HepG2 (cell line): ENCODE results near the gene CRIM1. TPM values are rescaled to one million over a fixed set of nuclear protein-coding genes. Genes with fewer than 3 reads are reported as not detected.

Source experiments
- ATAC-seq: fragments of 200-7000 bp; cut with Tn5 transposase; 3 replicates; pipeline ENCODE4 v1.9.1; 2020; ENCODE audit warnings: mild to moderate bottlenecking, moderate library complexity
- BruUV-seq: library from RNA; stranded (reverse); fragments of 400-500 nt; replicated peaks from 2 replicates; lab custom pipeline; 2021; lab: Mats Ljungman, UMichigan
- CTCF ChIA-PET: fragments of 300-600 bp; formaldehyde crosslinking; extraction: SDS; loops from one replicate; lab custom pipeline; 2021; ENCODE audit warnings: low total read pairs, inconsistent platforms, low intra/inter-chr PET ratio; lab: Yijun Ruan, JAX
- POLR2A ChIA-PET: fragments of 350-600 bp; sonication (Branson Sonifier 250); formaldehyde crosslinking; loops from one replicate; lab custom pipeline; 2020; ENCODE audit warnings: antibody characterized with exemption, inconsistent platforms; lab: Yijun Ruan, JAX
- DNase-seq: peaks from one replicate; pipeline ENCODE4 v3.0.0-alpha.2; 2015; ENCODE audit warnings: low spot score
- FAIRE-seq: peaks from 3 replicates; lab custom pipeline; 2011; peaks lifted over from hg19 to GRCh38; lab: Jason Lieb, UNC
- H2AFZ ChIP-seq: one replicate; pipeline ENCODE4 v1.6.1; 2011; ENCODE audit warnings: low read length, inconsistent platforms
- H3K27ac ChIP-seq: fragments of 300-600 bp; 3 replicates; pipeline ENCODE4 v1.8.0; 2011; ENCODE audit warnings: mixed run types, mild to moderate bottlenecking, mixed read lengths, low read length, inconsistent platforms; ENCODE audit not compliant: insufficient read depth; ENCODE audit errors: extremely low read length
- H3K27me3 ChIP-seq, 2 experiments: fragments of 200-600 bp in 1 of 2; 2 replicates in 1 of 2; 3 replicates in 1 of 2; pipeline versions ENCODE4 v1.6.0 to v1.8.0; 2011; ENCODE audit warnings: low read length in 2 of 2, mild to moderate bottlenecking in 2 of 2, moderate library complexity in 2 of 2, inconsistent platforms in 1 of 2; ENCODE audit not compliant: insufficient read depth in 2 of 2, control insufficient read depth in 1 of 2
- H3K36me3 ChIP-seq, 2 experiments: fragments of 200-600 bp in 1 of 2; replicated peaks in 1 of 2; 2 replicates in 1 of 2; 3 replicates in 1 of 2; pipeline versions ENCODE4 v1.5.1 to v1.8.0; 2011; ENCODE audit warnings: low read length in 2 of 2, inconsistent platforms in 1 of 2; ENCODE audit not compliant: insufficient read depth in 2 of 2, control insufficient read depth in 1 of 2
- H3K4me1 ChIP-seq: 2 replicates; pipeline ENCODE4 v1.5.1; 2012; ENCODE audit warnings: low read length, inconsistent platforms; ENCODE audit not compliant: insufficient read depth
- H3K4me2 ChIP-seq: 2 replicates; pipeline ENCODE4 v1.6.0; 2011; ENCODE audit warnings: low read depth, low read length, inconsistent platforms
- H3K4me3 ChIP-seq, 3 experiments: fragments of 200-600 bp in 1 of 3; sonication (generic), shearing (Covaris generic) in 1 of 3; replicated peaks in 1 of 3; 2 replicates each; pipeline ENCODE4 v1.5.1; 2011 to 2016; ENCODE audit warnings: low read length in 3 of 3, inconsistent platforms in 2 of 3, low read depth in 2 of 3, mild to moderate bottlenecking in 2 of 3, control low read depth in 1 of 3, mixed read lengths in 1 of 3; ENCODE audit not compliant: insufficient read depth in 1 of 3
- H3K79me2 ChIP-seq: one replicate; pipeline ENCODE4 v1.6.1; 2011; ENCODE audit warnings: low read length, inconsistent platforms; ENCODE audit not compliant: insufficient read depth
- H3K9ac ChIP-seq: 2 replicates; pipeline ENCODE4 v1.6.0; 2011; ENCODE audit warnings: mild to moderate bottlenecking, low read depth, low read length, inconsistent platforms; ENCODE audit not compliant: insufficient read depth
- H3K9me3 ChIP-seq: 2 replicates; pipeline ENCODE4 v1.5.1; 2012; ENCODE audit warnings: mild to moderate bottlenecking, low read length
- H4K20me1 ChIP-seq: 2 replicates; pipeline ENCODE4 v1.6.0; 2011; ENCODE audit warnings: inconsistent platforms, mild to moderate bottlenecking, low read length, moderate library complexity; ENCODE audit not compliant: insufficient read depth
- KLF13 ChIP-seq: sonication (generic); formaldehyde crosslinking; IDR thresholded peaks from 2 replicates; pipeline ENCODE4 v1.4.0; 2020; ENCODE audit warnings: mild to moderate bottlenecking, missing genetic modification reagents
- MTERF4 ChIP-seq: sonication (generic); formaldehyde crosslinking; IDR thresholded peaks from 2 replicates; pipeline ENCODE4 v1.8.0; 2023; ENCODE audit warnings: mild to moderate bottlenecking, missing genetic modification reagents
- ZNF318 ChIP-seq: sonication (generic); formaldehyde crosslinking; IDR thresholded peaks from 2 replicates; pipeline ENCODE4 v1.4.0; 2020; ENCODE audit warnings: mild to moderate bottlenecking, missing genetic modification reagents
- ZNF484 ChIP-seq: sonication (generic); formaldehyde crosslinking; IDR thresholded peaks from 2 replicates; pipeline ENCODE4 v1.5.1; 2020; ENCODE audit warnings: mild to moderate bottlenecking, low read depth, missing genetic modification reagents, borderline replicate concordance
- ZNF660 ChIP-seq: sonication (generic); formaldehyde crosslinking; IDR thresholded peaks from 2 replicates; pipeline ENCODE4 v1.5.1; 2020; ENCODE audit warnings: mild to moderate bottlenecking, low read depth, missing genetic modification reagents, borderline replicate concordance
- ZNF737 ChIP-seq: sonication (generic); formaldehyde crosslinking; IDR thresholded peaks from 2 replicates; pipeline ENCODE4 v1.5.0; 2020; ENCODE audit warnings: missing genetic modification reagents, mild to moderate bottlenecking, borderline replicate concordance
- WGBS: methylation state at CpG from one replicate; pipeline ENCODE4 v1.1.6; 2017; ENCODE audit warnings: low lambda C conversion rate; 5-methylcytosine and 5-hydroxymethylcytosine counted together
- in situ Hi-C: cut with HindIII; loops from 2 replicates; pipeline ENCODE4 v1.10.0; 2017; ENCODE audit warnings: low pct_unique_long_range_greater_than_20kb; ENCODE audit not compliant: extremely low pct_ligation_motif_present
- intact Hi-C: fragments of 100-400 bp; cut with micrococcal nuclease; formaldehyde crosslinking; loops from one replicate; pipeline ENCODE4 v1.10.0; 2022; ENCODE audit not compliant: unreplicated experiment
- polyA plus RNA-seq, 8 experiments: library from polyadenylated mRNA; depleted of rRNA in 3 of 8; stranded (reverse) in 7 of 8; unstranded in 1 of 8; fragments of >200 nt; fragmentation: Illumina TruSeq in 4 of 8; extraction: Trizol in 4 of 8; gene quantifications; 2 replicates each; pipeline versions ENCODE4 v1.2.1 to v1.2.3, GENCODE V29; 2011 to 2016; ENCODE audit warnings: low read depth in 4 of 8, missing spikeins in 1 of 8, mixed read lengths in 1 of 8; ENCODE audit not compliant: insufficient read depth in 1 of 8
- total RNA-seq, 5 experiments: library from RNA; depleted of rRNA; stranded (reverse); fragments of >200 nt; fragmentation: Illumina TruSeq; extraction: Trizol; gene quantifications; 2 replicates each; pipeline ENCODE4 v1.2.3, GENCODE V29; 2016; ENCODE audit warnings: low read depth in 1 of 5

CRIM1 gene
- total and polyA plus RNA-seq, 2 of the 13 experiments (the other 11 are each of a cell fraction or from before 2014, with no cell fraction given): 39.1 to 69.9 TPM

GRCh38 chr2:36477746-36478145, 122.2 kb downstream of the CRIM1 start:
- DNase-seq (no peak), FAIRE-seq (no peak), ATAC-seq (no peak)
- Histone ChIP-seq H3K4me2 (no peak overlapping the region), H3K79me2 (peaks cover 4% of the 10 kb centered on the region), H2AFZ (no peak overlapping the region), H3K9me3 (peaks cover 18% of the 10 kb centered on the region), H3K27ac (no peak overlapping the region), H3K27me3 (no peaks in the 10 kb centered on the region), H3K4me3 (no peak overlapping the region), H3K9ac (no peak overlapping the region), H4K20me1 (no peaks in the 10 kb centered on the region), H3K36me3 (peaks cover 41 to 69% of the 10 kb centered on the region in 2 experiments), H3K4me1 (peaks cover 13% of the 10 kb centered on the region)
- in situ Hi-C loops: no loop called here
- intact Hi-C loops: no loop called here
- no peak for TF ChIP-seq MTERF4 (CRISPR knock-in tag)
- no peak for TF ChIP-seq ZNF660 (CRISPR knock-in tag)
- TF ChIP-seq ZNF318 (CRISPR knock-in tag): no peak
- TF ChIP-seq ZNF737 (CRISPR knock-in tag): no peak
- no peak for TF ChIP-seq KLF13
- TF ChIP-seq ZNF484 (CRISPR knock-in tag): no peak
- ChIA-PET POLR2A (no interaction called here), CTCF (no interaction called here)
- BruUV-seq: no TSS peak
- 61% methylated on average over 2 of the region's 2 CpGs for WGBS
